OCI-LY7 (cell line): ENCODE results near the gene ZBTB22. TPM values are rescaled to one million over a fixed set of nuclear protein-coding genes. Genes with fewer than 3 reads are reported as not detected.

Experiments
- BruUV-seq: library from RNA; stranded (reverse); fragments of 400-500 nt; replicated peaks from 2 replicates; lab custom pipeline; 2021; lab: Mats Ljungman, UMichigan
- CTCF ChIA-PET: fragments of 300-600 bp; sonication (Branson Sonifier 250); formaldehyde crosslinking; loops from one replicate; lab custom pipeline; 2022; ENCODE audit warnings: antibody characterized with exemption; ENCODE audit not compliant: unreplicated experiment; lab: Charles Lee
- POLR2A ChIA-PET: fragments of 300-600 bp; sonication (Branson Sonifier 250); formaldehyde crosslinking; loops from one replicate; lab custom pipeline; 2022; ENCODE audit warnings: antibody characterized with exemption; lab: Charles Lee
- DNase-seq: peaks from one replicate; pipeline ENCODE4 v3.0.0-alpha.2; 2015; ENCODE audit warnings: low spot score
- H2AFZ ChIP-seq: fragments of 200-600 bp; sonication (generic), shearing (Covaris generic); 2 replicates; pipeline ENCODE4 v1.6.1; 2014; ENCODE audit warnings: mild to moderate bottlenecking, antibody characterized with exemption, low read length, moderate library complexity
- H3K27ac ChIP-seq: fragments of 200-600 bp; sonication (generic); 2 replicates; pipeline ENCODE4 v1.5.1; 2014; ENCODE audit warnings: mixed run types, low read depth, mild to moderate bottlenecking, moderate library complexity, low read length, inconsistent platforms; ENCODE audit not compliant: poor library complexity, severe bottlenecking
- H3K36me3 ChIP-seq: fragments of 200-600 bp; sonication (generic); 2 replicates; pipeline ENCODE4 v1.6.1; 2014; ENCODE audit warnings: mild to moderate bottlenecking, antibody characterized with exemption, low read length, moderate library complexity, mixed read lengths; ENCODE audit not compliant: insufficient read depth
- H3K4me1 ChIP-seq: fragments of 200-600 bp; sonication (generic); 2 replicates; pipeline ENCODE4 v1.5.1; 2014; ENCODE audit warnings: mild to moderate bottlenecking, low read length; ENCODE audit not compliant: insufficient read depth, poor library complexity, severe bottlenecking
- H3K4me2 ChIP-seq: fragments of 200-600 bp; sonication (generic); 2 replicates; pipeline ENCODE4 v1.6.1; 2014; ENCODE audit warnings: mild to moderate bottlenecking, low read length
- H3K4me3 ChIP-seq: fragments of 200-600 bp; sonication (generic); 2 replicates; pipeline ENCODE4 v1.5.1; 2014; ENCODE audit warnings: mild to moderate bottlenecking, low read depth, low read length; ENCODE audit not compliant: poor library complexity, severe bottlenecking
- H3K79me2 ChIP-seq: fragments of 200-600 bp; sonication (generic); 2 replicates; pipeline ENCODE4 v1.6.1; 2016; ENCODE audit warnings: low read depth, mild to moderate bottlenecking, low read length, moderate library complexity, mixed read lengths; ENCODE audit not compliant: insufficient read depth
- H3K9me2 ChIP-seq: fragments of 200-600 bp; sonication (generic); 2 replicates; pipeline ENCODE4 v1.6.1; 2016; ENCODE audit warnings: mild to moderate bottlenecking, low read length, mixed read lengths; ENCODE audit not compliant: insufficient read depth
- H3K9me3 ChIP-seq: fragments of 200-600 bp; sonication (generic); 2 replicates; pipeline ENCODE4 v1.6.1; 2014; ENCODE audit warnings: mild to moderate bottlenecking, mixed run types, low read length, mixed read lengths
- H4K20me1 ChIP-seq: fragments of 200-600 bp; sonication (generic); 2 replicates; pipeline ENCODE4 v1.6.1; 2014; ENCODE audit warnings: mild to moderate bottlenecking, antibody characterized with exemption, low read length, moderate library complexity, mixed read lengths; ENCODE audit not compliant: insufficient read depth
- EZH2phosphoT487 ChIP-seq: fragments of 200-600 bp; sonication (generic); IDR thresholded peaks from 2 replicates; pipeline ENCODE4 v1.6.1; 2018; ENCODE audit warnings: low read depth, borderline replicate concordance, mild to moderate bottlenecking, mixed run types, antibody characterized with exemption, low read length, moderate library complexity, mixed read lengths
- intact Hi-C: fragments of 100-400 bp; cut with micrococcal nuclease; formaldehyde crosslinking; loops from one replicate; pipeline ENCODE4 v1.10.0; 2022; ENCODE audit not compliant: unreplicated experiment
- total RNA-seq, 2 experiments: library from RNA; depleted of rRNA in 1 of 2; stranded (reverse); fragments of >200 nt in 1 of 2; shearing (Covaris generic) in 1 of 2; gene quantifications; 2 replicates each; pipeline ENCODE4 v1.2.3, GENCODE V29; 2014 to 2022
- TF ChIP-seq, protein P1 (sequence below): fragments of 200-600 bp; sonication (generic); conservative IDR thresholded peaks from 2 replicates; pipeline ENCODE4 v1.5.1; 2014; ENCODE audit warnings: mild to moderate bottlenecking, antibody characterized with exemption, low read length, moderate library complexity, mixed read lengths

The ZBTB22 gene
- total RNA-seq, 2 experiments from 2014 or later = 14.1 to 21.6 TPM

DNA sequence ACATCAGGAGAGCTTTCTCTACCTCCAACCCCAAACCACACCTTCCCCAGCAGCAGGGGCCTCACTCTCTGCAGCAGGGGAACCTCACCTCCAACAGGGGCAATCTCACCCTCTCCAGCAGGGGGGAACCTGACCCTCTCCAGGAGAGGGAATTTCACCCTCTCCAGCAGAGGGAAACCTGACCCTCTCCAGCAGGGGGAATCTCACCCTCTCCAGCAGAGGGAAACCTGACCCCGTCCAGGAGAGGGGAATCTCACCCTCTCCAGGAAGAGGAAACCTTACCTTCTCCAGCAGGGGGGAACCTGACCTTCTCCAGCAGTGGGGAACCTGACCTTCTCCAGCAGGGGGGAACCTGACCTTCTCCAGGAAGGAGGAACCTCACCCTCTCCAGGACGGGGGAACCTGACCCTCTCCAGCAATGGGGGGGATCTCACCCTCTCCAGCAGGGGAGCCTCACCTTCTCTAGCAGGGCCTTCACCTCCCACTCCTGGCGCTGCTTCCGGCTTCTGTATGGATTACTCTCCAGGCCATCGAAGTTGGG lies 37.5 kb downstream of the ZBTB22 start:
- TF ChIP-seq EZH2phosphoT487 = no peak
- TF ChIP-seq, protein P1, sequence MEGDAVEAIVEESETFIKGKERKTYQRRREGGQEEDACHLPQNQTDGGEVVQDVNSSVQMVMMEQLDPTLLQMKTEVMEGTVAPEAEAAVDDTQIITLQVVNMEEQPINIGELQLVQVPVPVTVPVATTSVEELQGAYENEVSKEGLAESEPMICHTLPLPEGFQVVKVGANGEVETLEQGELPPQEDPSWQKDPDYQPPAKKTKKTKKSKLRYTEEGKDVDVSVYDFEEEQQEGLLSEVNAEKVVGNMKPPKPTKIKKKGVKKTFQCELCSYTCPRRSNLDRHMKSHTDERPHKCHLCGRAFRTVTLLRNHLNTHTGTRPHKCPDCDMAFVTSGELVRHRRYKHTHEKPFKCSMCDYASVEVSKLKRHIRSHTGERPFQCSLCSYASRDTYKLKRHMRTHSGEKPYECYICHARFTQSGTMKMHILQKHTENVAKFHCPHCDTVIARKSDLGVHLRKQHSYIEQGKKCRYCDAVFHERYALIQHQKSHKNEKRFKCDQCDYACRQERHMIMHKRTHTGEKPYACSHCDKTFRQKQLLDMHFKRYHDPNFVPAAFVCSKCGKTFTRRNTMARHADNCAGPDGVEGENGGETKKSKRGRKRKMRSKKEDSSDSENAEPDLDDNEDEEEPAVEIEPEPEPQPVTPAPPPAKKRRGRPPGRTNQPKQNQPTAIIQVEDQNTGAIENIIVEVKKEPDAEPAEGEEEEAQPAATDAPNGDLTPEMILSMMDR = peak; percentile 78
- Histone ChIP-seq H3K9me2 (no peaks in the 10 kb centered on the region), H4K20me1 (peaks cover 2% of the 10 kb centered on the region; the same call in 1 of the 2 replicates), H3K4me2 (no peak overlapping the region), H3K4me3 (no peak overlapping the region), H3K4me1 (peaks cover 41% of the 10 kb centered on the region), H3K79me2 (peaks cover 9% of the 10 kb centered on the region), H3K36me3 (peaks cover 90% of the 10 kb centered on the region), H3K27ac (peak overlapping the region; percentile 93), H2AFZ (no peak overlapping the region), H3K9me3 (no peaks in the 10 kb centered on the region)
- POLR2A ChIA-PET = no interaction called here
- BruUV-seq = no TSS peak
- DNase-seq = peak; percentile 48
- intact Hi-C loops = loop anchor here (5.0 kb wide), 2 partner anchors 112 to 147 kb away; partner anchors contain the start of gene KIFC1
- CTCF ChIA-PET = no interaction called here

DNA sequence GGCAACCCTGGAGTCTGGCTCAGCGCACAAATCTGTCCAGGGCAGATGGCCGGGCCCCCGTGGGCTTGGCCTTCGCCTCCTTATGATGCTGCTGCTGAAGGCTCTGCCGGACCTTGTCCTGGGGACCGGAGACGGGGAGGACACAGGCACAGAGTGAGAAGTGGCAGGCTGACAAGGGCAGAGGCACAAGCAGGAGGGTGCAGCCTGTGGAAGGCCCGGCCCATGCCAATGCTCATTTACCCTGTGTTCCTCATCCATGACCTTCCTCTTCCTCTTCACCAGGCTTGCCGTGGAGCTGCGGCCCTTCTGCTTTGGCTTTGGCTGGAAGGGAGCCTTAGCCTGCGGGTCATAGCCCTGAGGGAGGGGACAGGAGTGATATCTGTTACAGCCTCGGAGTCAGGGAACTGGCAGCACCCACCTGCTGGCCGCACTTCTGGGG lies 38.3 kb downstream of the ZBTB22 start:
- peak overlapping the region; percentile 93 for H3K27ac ChIP-seq
- CTCF ChIA-PET = no interaction called here
- POLR2A ChIA-PET = interaction anchor here (0.8 kb wide), 1 partner anchor 31 kb away, joined by 4 read pairs; no protein-coding TSS in a partner anchor

More for the DNA sequence above, 38.3 kb downstream of the ZBTB22 start:
- TF ChIP-seq, protein P1 = no peak
- Histone ChIP-seq H2AFZ (no peak overlapping the region), H3K4me3 (no peak overlapping the region), H3K79me2 (peaks cover 17% of the 10 kb centered on the region), H3K4me2 (no peak overlapping the region), H3K9me3 (no peaks in the 10 kb centered on the region), H3K9me2 (no peaks in the 10 kb centered on the region), H4K20me1 (peaks cover 10% of the 10 kb centered on the region), H3K36me3 (peaks cover 91% of the 10 kb centered on the region), H3K4me1 (peaks cover 49% of the 10 kb centered on the region)
- BruUV-seq = TSS peak; percentile 67
- DNase-seq = no peak
- intact Hi-C loops = loop anchor here (5.0 kb wide), 2 partner anchors 113 to 148 kb away; partner anchors contain the start of gene KIFC1
